Mesenteric fat pad (tissue), 1 donor: Measurements from ENCODE around the gene BEST1. TPM values are rescaled to one million over a fixed set of nuclear protein-coding genes. Genes with fewer than 3 reads are reported as not detected.

Experiments used
- DNase-seq: peaks from one replicate; pipeline ENCODE4 v3.0.0-alpha.2; 2020; ENCODE audit warnings: low spot score
- total RNA-seq: library from RNA; stranded (reverse); fragmentation: NEBNext Ultra II Directional; extraction: Animal tissue kit (Norgen Biotek cat#: 25700); gene quantifications from one replicate; pipeline ENCODE4 v1.2.1, GENCODE V29; 2021
- donor health status: DM: yes; HTN: yes; CAD: no.

The BEST1 gene
- total RNA-seq, 1 donor from 2014 or later: 13.2 TPM

GRCh38 chr11:61975638-61976419 lies 25.7 kb downstream of the BEST1 start:
- peak; percentile 76 for DNase-seq

- peak; percentile 51 for DNase-seq
Measured at GRCh38 chr11:61976420-61976800, 26.3 kb downstream of the BEST1 start.

- peak; percentile 59 for DNase-seq
Measured at GRCh38 chr11:61976813-61977475, 26.8 kb downstream of the BEST1 start.

- DNase-seq: peak; percentile 69
Measured at GRCh38 chr11:61978703-61979661, 28.8 kb downstream of the BEST1 start.

- peak; percentile 76 for DNase-seq
Measured at GRCh38 chr11:61980783-61981541, 30.8 kb downstream of the BEST1 start.

GRCh38 chr11:61983419-61983818 lies 33.3 kb downstream of the BEST1 start:
- peak; percentile 41 for DNase-seq

GRCh38 chr11:61985869-61986268 lies 35.7 kb downstream of the BEST1 start:
- peak; percentile 8 for DNase-seq

GRCh38 chr11:61994981-61995380 lies 44.8 kb downstream of the BEST1 start:
- no peak for DNase-seq

- DNase-seq: peak; percentile 37
Measured at GRCh38 chr11:61996933-61997332, 46.8 kb downstream of the BEST1 start.

GRCh38 chr11:61999141-61999975 lies 49.2 kb downstream of the BEST1 start:
- DNase-seq: peak; percentile 37

- peak; percentile 83 for DNase-seq
Measured at GRCh38 chr11:62000539-62001446, 50.6 kb downstream of the BEST1 start.

GRCh38 chr11:62001450-62002191 lies 51.5 kb downstream of the BEST1 start:
- peak; percentile 64 for DNase-seq

GRCh38 chr11:62002283-62002682 lies 52.1 kb downstream of the BEST1 start:
- DNase-seq: peak; percentile 41

GRCh38 chr11:62004473-62004872 lies 54.3 kb downstream of the BEST1 start:
- DNase-seq: peak; percentile 53

- no peak for DNase-seq
Measured at GRCh38 chr11:62008193-62008592, 58.0 kb downstream of the BEST1 start.

- peak; percentile 8 for DNase-seq
Measured at GRCh38 chr11:62010935-62011528, 60.9 kb downstream of the BEST1 start.

GRCh38 chr11:62011881-62012280 lies 61.7 kb downstream of the BEST1 start:
- DNase-seq: peak; percentile 55

- DNase-seq: peak; percentile 24
Measured at GRCh38 chr11:62012451-62012831, 62.3 kb downstream of the BEST1 start.
